HEK293 (cell line): ENCODE results near the gene GDPD3.

Experiments used
- GLIS1 ChIP-seq: fragments of 450-650 bp; formaldehyde crosslinking; IDR thresholded peaks from 2 replicates; pipeline ENCODE4 v1.5.1; 2016; ENCODE audit warnings: missing biosample characterization, missing genetic modification characterization
- GLIS2 ChIP-seq: fragments of 450-650 bp; formaldehyde crosslinking; IDR thresholded peaks from 2 replicates; pipeline ENCODE4 v1.5.1; 2016; ENCODE audit warnings: missing biosample characterization, missing genetic modification characterization
- HIC1 ChIP-seq: fragments of 450-650 bp; formaldehyde crosslinking; IDR thresholded peaks from 2 replicates; pipeline ENCODE4 v1.5.1; 2016; ENCODE audit warnings: missing biosample characterization, missing genetic modification characterization
- IKZF3 ChIP-seq: fragments of 450-650 bp; IDR thresholded peaks from 2 replicates; pipeline ENCODE4 v1.5.0; 2018; ENCODE audit warnings: missing biosample characterization, mild to moderate bottlenecking, missing genetic modification characterization, moderate library complexity
- KLF7 ChIP-seq: fragments of 450-650 bp; formaldehyde crosslinking; IDR thresholded peaks from 2 replicates; pipeline ENCODE4 v1.5.1; 2016; ENCODE audit warnings: missing biosample characterization, missing genetic modification characterization, borderline replicate concordance
- MZF1 ChIP-seq: fragments of 450-650 bp; formaldehyde crosslinking; IDR thresholded peaks from 2 replicates; pipeline ENCODE4 v1.5.1; 2017; ENCODE audit warnings: missing biosample characterization, missing genetic modification characterization, borderline replicate concordance
- SP2 ChIP-seq: fragments of 450-650 bp; formaldehyde crosslinking; IDR thresholded peaks from 2 replicates; pipeline ENCODE4 v1.5.1; 2016; ENCODE audit warnings: missing biosample characterization, missing genetic modification characterization
- TSHZ1 ChIP-seq: fragments of 450-650 bp; formaldehyde crosslinking; IDR thresholded peaks from 2 replicates; pipeline ENCODE4 v1.5.1; 2016; ENCODE audit warnings: missing biosample characterization, missing genetic modification characterization, borderline replicate concordance
- WT1 ChIP-seq: fragments of 450-650 bp; formaldehyde crosslinking; IDR thresholded peaks from 2 replicates; pipeline ENCODE4 v1.5.1; 2016; ENCODE audit warnings: missing biosample characterization, missing genetic modification characterization
- YY2 ChIP-seq: fragments of 450-650 bp; formaldehyde crosslinking; IDR thresholded peaks from 2 replicates; pipeline ENCODE4 v1.5.1; 2016; ENCODE audit warnings: missing biosample characterization, missing genetic modification characterization
- ZBTB8A ChIP-seq: fragments of 450-650 bp; formaldehyde crosslinking; IDR thresholded peaks from 2 replicates; pipeline ENCODE4 v1.5.1; 2016; ENCODE audit warnings: missing biosample characterization, missing genetic modification characterization
- ZNF280D ChIP-seq: fragments of 450-650 bp; formaldehyde crosslinking; IDR thresholded peaks from 2 replicates; pipeline ENCODE4 v1.5.1; 2016; ENCODE audit warnings: missing biosample characterization, missing genetic modification characterization
- ZNF311 ChIP-seq: fragments of 450-650 bp; formaldehyde crosslinking; IDR thresholded peaks from 2 replicates; pipeline ENCODE4 v1.5.1; 2017; ENCODE audit warnings: missing biosample characterization, missing genetic modification characterization, borderline replicate concordance
- ZNF366 ChIP-seq: fragments of 450-650 bp; formaldehyde crosslinking; conservative IDR thresholded peaks from 2 replicates; pipeline ENCODE4 v1.5.1; 2016; ENCODE audit warnings: missing biosample characterization, missing genetic modification characterization
- ZNF404 ChIP-seq: fragments of 450-650 bp; formaldehyde crosslinking; IDR thresholded peaks from 2 replicates; pipeline ENCODE4 v1.5.1; 2017; ENCODE audit warnings: missing biosample characterization, missing genetic modification characterization
- ZNF423 ChIP-seq: fragments of 450-650 bp; formaldehyde crosslinking; IDR thresholded peaks from 2 replicates; pipeline ENCODE4 v1.5.1; 2016; ENCODE audit warnings: missing biosample characterization, missing genetic modification characterization
- ZNF510 ChIP-seq: fragments of 450-650 bp; formaldehyde crosslinking; IDR thresholded peaks from 2 replicates; pipeline ENCODE4 v1.5.1; 2018; ENCODE audit warnings: mild to moderate bottlenecking, missing genetic modification characterization, missing biosample characterization; ENCODE audit not compliant: insufficient replicate concordance
- ZNF529 ChIP-seq: fragments of 450-650 bp; formaldehyde crosslinking; IDR thresholded peaks from 2 replicates; pipeline ENCODE4 v1.5.1; 2017; ENCODE audit warnings: missing genetic modification characterization, missing biosample characterization; ENCODE audit not compliant: insufficient replicate concordance
- ZNF596 ChIP-seq: fragments of 450-650 bp; IDR thresholded peaks from 2 replicates; pipeline ENCODE4 v1.5.0; 2018; ENCODE audit warnings: missing biosample characterization, mild to moderate bottlenecking, missing genetic modification characterization, moderate library complexity
- ZNF654 ChIP-seq: fragments of 450-650 bp; formaldehyde crosslinking; IDR thresholded peaks from 2 replicates; pipeline ENCODE4 v1.5.1; 2016; ENCODE audit warnings: low read depth, missing biosample characterization, missing genetic modification characterization
- ZSCAN16 ChIP-seq: fragments of 450-650 bp; formaldehyde crosslinking; IDR thresholded peaks from 2 replicates; pipeline ENCODE4 v1.5.1; 2016; ENCODE audit warnings: missing biosample characterization, missing genetic modification characterization
- TF ChIP-seq, protein P1 (sequence below): fragments of 450-650 bp; formaldehyde crosslinking; IDR thresholded peaks from 2 replicates; pipeline ENCODE4 v1.5.1; 2017; ENCODE audit warnings: missing biosample characterization, missing genetic modification characterization
- TF ChIP-seq, protein P2 (sequence below): fragments of 450-650 bp; formaldehyde crosslinking; IDR thresholded peaks from 2 replicates; pipeline ENCODE4 v1.5.1; 2016; ENCODE audit warnings: missing biosample characterization, missing genetic modification characterization, low read depth

GDPD3 gene

GRCh38 chr16:30112197-30113030 lies 923 bp downstream of the GDPD3 start (continued):
- TF ChIP-seq TSHZ1 (tag by site-specific recombination), result no peak
- 0 out of 2 replicates have a peak, but pooled peaks have one; percentile 23 for TF ChIP-seq KLF7
- no peak for TF ChIP-seq ZNF311 (tag by site-specific recombination)
- TF ChIP-seq WT1 (tag by site-specific recombination), result no peak
- TF ChIP-seq ZNF510, result no peak
- TF ChIP-seq SP2 (tag by site-specific recombination), result no peak
- no peak for TF ChIP-seq ZNF280D (tag by site-specific recombination)
- TF ChIP-seq ZNF404 (tag by site-specific recombination), result no peak
- peak; percentile 33; the same call in 1 of the 2 replicates for TF ChIP-seq ZNF654 (tag by site-specific recombination)
- TF ChIP-seq HIC1 (tag by site-specific recombination), result no peak
- no peak for TF ChIP-seq GLIS1 (tag by site-specific recombination)
- 0 out of 2 replicates have a peak, but pooled peaks have one; percentile 27 for TF ChIP-seq ZBTB8A
- TF ChIP-seq ZNF366, result no peak
- TF ChIP-seq, protein P1, sequence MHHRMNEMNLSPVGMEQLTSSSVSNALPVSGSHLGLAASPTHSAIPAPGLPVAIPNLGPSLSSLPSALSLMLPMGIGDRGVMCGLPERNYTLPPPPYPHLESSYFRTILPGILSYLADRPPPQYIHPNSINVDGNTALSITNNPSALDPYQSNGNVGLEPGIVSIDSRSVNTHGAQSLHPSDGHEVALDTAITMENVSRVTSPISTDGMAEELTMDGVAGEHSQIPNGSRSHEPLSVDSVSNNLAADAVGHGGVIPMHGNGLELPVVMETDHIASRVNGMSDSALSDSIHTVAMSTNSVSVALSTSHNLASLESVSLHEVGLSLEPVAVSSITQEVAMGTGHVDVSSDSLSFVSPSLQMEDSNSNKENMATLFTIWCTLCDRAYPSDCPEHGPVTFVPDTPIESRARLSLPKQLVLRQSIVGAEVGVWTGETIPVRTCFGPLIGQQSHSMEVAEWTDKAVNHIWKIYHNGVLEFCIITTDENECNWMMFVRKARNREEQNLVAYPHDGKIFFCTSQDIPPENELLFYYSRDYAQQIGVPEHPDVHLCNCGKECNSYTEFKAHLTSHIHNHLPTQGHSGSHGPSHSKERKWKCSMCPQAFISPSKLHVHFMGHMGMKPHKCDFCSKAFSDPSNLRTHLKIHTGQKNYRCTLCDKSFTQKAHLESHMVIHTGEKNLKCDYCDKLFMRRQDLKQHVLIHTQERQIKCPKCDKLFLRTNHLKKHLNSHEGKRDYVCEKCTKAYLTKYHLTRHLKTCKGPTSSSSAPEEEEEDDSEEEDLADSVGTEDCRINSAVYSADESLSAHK (tag by site-specific recombination), result no peak
- no peak for TF ChIP-seq ZNF596 (tag by site-specific recombination)
- TF ChIP-seq, protein P2, sequence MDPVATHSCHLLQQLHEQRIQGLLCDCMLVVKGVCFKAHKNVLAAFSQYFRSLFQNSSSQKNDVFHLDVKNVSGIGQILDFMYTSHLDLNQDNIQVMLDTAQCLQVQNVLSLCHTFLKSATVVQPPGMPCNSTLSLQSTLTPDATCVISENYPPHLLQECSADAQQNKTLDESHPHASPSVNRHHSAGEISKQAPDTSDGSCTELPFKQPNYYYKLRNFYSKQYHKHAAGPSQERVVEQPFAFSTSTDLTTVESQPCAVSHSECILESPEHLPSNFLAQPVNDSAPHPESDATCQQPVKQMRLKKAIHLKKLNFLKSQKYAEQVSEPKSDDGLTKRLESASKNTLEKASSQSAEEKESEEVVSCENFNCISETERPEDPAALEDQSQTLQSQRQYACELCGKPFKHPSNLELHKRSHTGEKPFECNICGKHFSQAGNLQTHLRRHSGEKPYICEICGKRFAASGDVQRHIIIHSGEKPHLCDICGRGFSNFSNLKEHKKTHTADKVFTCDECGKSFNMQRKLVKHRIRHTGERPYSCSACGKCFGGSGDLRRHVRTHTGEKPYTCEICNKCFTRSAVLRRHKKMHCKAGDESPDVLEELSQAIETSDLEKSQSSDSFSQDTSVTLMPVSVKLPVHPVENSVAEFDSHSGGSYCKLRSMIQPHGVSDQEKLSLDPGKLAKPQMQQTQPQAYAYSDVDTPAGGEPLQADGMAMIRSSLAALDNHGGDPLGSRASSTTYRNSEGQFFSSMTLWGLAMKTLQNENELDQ (tag by site-specific recombination), result no peak
- TF ChIP-seq GLIS2, result no peak
- TF ChIP-seq IKZF3 (tag by site-specific recombination), result peak; percentile 53; the same call in 1 of the 2 replicates
- TF ChIP-seq YY2, result 0 out of 2 replicates have a peak, but pooled peaks have one; percentile 20
- TF ChIP-seq ZSCAN16, result no peak
- no peak for TF ChIP-seq ZNF529
- TF ChIP-seq ZNF423 (tag by site-specific recombination), result no peak
- no peak for TF ChIP-seq MZF1 (tag by site-specific recombination)
